SK-N-SH treated with all-trans-retinoic acid at 6 μM for 48 hours (cell line): Measurements from ENCODE around the gene MEF2C.

Source experiments
- ARNTL ChIP-seq: fragments of 450-650 bp; formaldehyde crosslinking; IDR thresholded peaks from 2 replicates; pipeline ENCODE4 v1.5.0; 2020; ENCODE audit warnings: low read depth, mild to moderate bottlenecking, moderate library complexity, borderline replicate concordance
- CREB5 ChIP-seq: fragments of 250-450 bp; sonication (Bioruptor Pico); IDR thresholded peaks from 2 replicates; pipeline ENCODE4 v1.5.1; 2020; ENCODE audit warnings: low read depth, mild to moderate bottlenecking, moderate library complexity
- CSDC2 ChIP-seq: fragments of 250-450 bp; sonication (Bioruptor Pico); IDR thresholded peaks from 2 replicates; pipeline ENCODE4 v1.5.0; 2020; ENCODE audit warnings: mild to moderate bottlenecking, moderate library complexity
- CSRNP3 ChIP-seq: fragments of 250-450 bp; sonication (Bioruptor Pico); IDR thresholded peaks from 2 replicates; pipeline ENCODE4 v1.5.1; 2021; ENCODE audit warnings: mild to moderate bottlenecking, moderate library complexity
- OSR1 ChIP-seq: fragments of 250-450 bp; sonication (Bioruptor Pico); IDR thresholded peaks from 2 replicates; pipeline ENCODE4 v1.8.0; 2022; ENCODE audit warnings: moderate library complexity, mild to moderate bottlenecking, inconsistent platforms
- PATZ1 ChIP-seq: fragments of 250-450 bp; sonication (Bioruptor Pico); IDR thresholded peaks from 2 replicates; pipeline ENCODE4 v1.8.0; 2020; ENCODE audit warnings: mild to moderate bottlenecking, moderate library complexity, borderline replicate concordance
- PPARA ChIP-seq: fragments of 250-450 bp; sonication (Bioruptor Pico); IDR thresholded peaks from 2 replicates; pipeline ENCODE4 v1.5.0; 2020; ENCODE audit warnings: mild to moderate bottlenecking, borderline replicate concordance
- RARB ChIP-seq: fragments of 250-450 bp; sonication (Bioruptor Pico); IDR thresholded peaks from 2 replicates; pipeline ENCODE4 v1.8.0; 2021; ENCODE audit warnings: mild to moderate bottlenecking, moderate library complexity
- ZFP3 ChIP-seq: fragments of 250-450 bp; sonication (Bioruptor Pico); IDR thresholded peaks from 2 replicates; pipeline ENCODE4 v1.5.0; 2020; ENCODE audit warnings: mild to moderate bottlenecking, moderate library complexity
- ZFP30 ChIP-seq: fragments of 450-650 bp; formaldehyde crosslinking; IDR thresholded peaks from 2 replicates; pipeline ENCODE4 v1.5.0; 2022; ENCODE audit warnings: mild to moderate bottlenecking, moderate library complexity

- TF ChIP-seq OSR1 (CRISPR knock-in tag) (no peak), CSRNP3 (CRISPR knock-in tag) (no peak), PATZ1 (CRISPR knock-in tag) (no peak), PPARA (CRISPR knock-in tag) (no peak), CSDC2 (no peak), ZFP3 (CRISPR knock-in tag) (no peak), CREB5 (CRISPR knock-in tag) (no peak), RARB (CRISPR knock-in tag) (no peak), ARNTL (CRISPR knock-in tag) (no peak), ZFP30 (no peak)
Measured at GRCh38 chr5:88761269-88761850, 121.6 kb downstream of the MEF2C start.
